Activated effector memory CD4-positive, alpha-beta T cell treated with anti-CD3 and anti-CD28 coated beads, Interleukin-2, amount 50 U/mL, for 16 hours (primary cell): Measurements from ENCODE around the gene COBL.

Experiments
- DNase-seq: peaks from one replicate; pipeline ENCODE4 v3.0.0-alpha.2; 2020

Gene COBL

GRCh38 chr7:51325261-51325676, 8.7 kb upstream of the COBL start:
- DNase-seq: no peak

GRCh38 chr7:51324206-51324898, 7.7 kb upstream of the COBL start:
- DNase-seq: no peak

GRCh38 chr7:51321961-51322515, 5.4 kb upstream of the COBL start:
- DNase-seq: no peak

GRCh38 chr7:51318886-51319579, 2.4 kb upstream of the COBL start:
- no peak for DNase-seq

GRCh38 chr7:51318001-51318400, 1.4 kb upstream of the COBL start:
- DNase-seq: no peak

- DNase-seq: no peak
Observed at GRCh38 chr7:51317582-51317910, 937 bp upstream of the COBL start.

GRCh38 chr7:51316262-51316665, 345 bp downstream of the COBL start:
- no peak for DNase-seq

- no peak for DNase-seq
Observed at GRCh38 chr7:51315393-51316261, 982 bp downstream of the COBL start.

GRCh38 chr7:51314726-51315125, 1.9 kb downstream of the COBL start:
- DNase-seq: no peak

- DNase-seq: no peak
Observed at GRCh38 chr7:51313738-51314425, 2.7 kb downstream of the COBL start.

GRCh38 chr7:51312951-51313737, 3.5 kb downstream of the COBL start:
- DNase-seq: no peak

GRCh38 chr7:51311166-51311565, 5.4 kb downstream of the COBL start:
- no peak for DNase-seq

GRCh38 chr7:51310131-51310583, 6.5 kb downstream of the COBL start:
- no peak for DNase-seq

- DNase-seq: no peak
Observed at GRCh38 chr7:51309361-51310130, 7.1 kb downstream of the COBL start.

- DNase-seq: no peak
Observed at GRCh38 chr7:51308696-51309095, 7.9 kb downstream of the COBL start.

GRCh38 chr7:51308265-51308664, 8.3 kb downstream of the COBL start:
- DNase-seq: no peak

GRCh38 chr7:51307651-51308210, 8.9 kb downstream of the COBL start:
- no peak for DNase-seq

- no peak for DNase-seq
Observed at GRCh38 chr7:51306761-51307160, 9.8 kb downstream of the COBL start.

- DNase-seq: no peak
Observed at GRCh38 chr7:51304729-51305128, 11.9 kb downstream of the COBL start.

- no peak for DNase-seq
Observed at GRCh38 chr7:51303142-51303525, 13.5 kb downstream of the COBL start.

- no peak for DNase-seq
Observed at GRCh38 chr7:51301806-51302205, 14.8 kb downstream of the COBL start.
